H1 (cell line): ENCODE results near the gene TMEM108. TPM values are rescaled to one million over a fixed set of nuclear protein-coding genes. Genes with fewer than 3 reads are reported as not detected.

ENCODE experiments used
- CTCF ChIA-PET: fragments of 300-600 bp; sonication (Branson Sonifier 250); formaldehyde crosslinking; loops from one replicate; lab custom pipeline; 2021; ENCODE audit not compliant: partially characterized antibody; lab: Charles Lee
- POLR2A ChIA-PET: fragments of 300-600 bp; sonication (Branson Sonifier 250); formaldehyde crosslinking; loops from one replicate; lab custom pipeline; 2021; ENCODE audit warnings: inconsistent platforms; ENCODE audit not compliant: partially characterized antibody; lab: Charles Lee
- DNase-seq, 2 experiments: peaks; one replicate each; pipeline versions ENCODE4 v3.0.0 to v3.0.0-alpha.2; 2010 to 2022; ENCODE audit warnings: low spot score in 2 of 2, low read depth in 1 of 2, mixed read lengths in 1 of 2
- FAIRE-seq: peaks from 2 replicates; lab custom pipeline; 2011; peaks lifted over from hg19 to GRCh38; lab: Jason Lieb, UNC
- H2AFZ ChIP-seq: 2 replicates; pipeline ENCODE4 v1.8.1; 2012; ENCODE audit warnings: low read length, inconsistent platforms
- H2AK5ac ChIP-seq: 2 replicates; pipeline ENCODE4 v1.6.1; 2013; ENCODE audit warnings: low read depth, low read length
- H2BK120ac ChIP-seq: replicated peaks from 2 replicates; pipeline ENCODE3; 2013; ENCODE audit warnings: low read depth, low read length, inconsistent platforms
- H2BK12ac ChIP-seq: 2 replicates; pipeline ENCODE4 v1.6.1; 2013; ENCODE audit warnings: low read depth, low read length
- H2BK15ac ChIP-seq: 2 replicates; pipeline ENCODE4 v1.6.1; 2013; ENCODE audit warnings: low read length
- H2BK20ac ChIP-seq: 2 replicates; pipeline ENCODE4 v1.6.1; 2013; ENCODE audit warnings: low read length
- H2BK5ac ChIP-seq: 2 replicates; pipeline ENCODE4 v1.6.1; 2013; ENCODE audit warnings: low read depth, low read length
- H3K14ac ChIP-seq: 2 replicates; pipeline ENCODE4 v1.6.1; 2013; ENCODE audit warnings: inconsistent platforms; ENCODE audit not compliant: insufficient read length
- H3K18ac ChIP-seq: 2 replicates; pipeline ENCODE4 v1.6.1; 2013; ENCODE audit warnings: low read length; ENCODE audit errors: extremely low read depth
- H3K23ac ChIP-seq: 2 replicates; pipeline ENCODE4 v1.6.1; 2013; ENCODE audit warnings: inconsistent platforms; ENCODE audit not compliant: insufficient read length
- H3K23me2 ChIP-seq: 2 replicates; pipeline ENCODE4 v1.6.1; 2013; ENCODE audit warnings: low read depth, low read length
- H3K27ac ChIP-seq: 2 replicates; pipeline ENCODE4 v1.6.1; 2011; ENCODE audit warnings: low read depth, low read length, inconsistent platforms
- H3K27me3 ChIP-seq, 4 experiments: replicated peaks in 1 of 4; 1 replicate in 1 of 4; 2 replicates in 3 of 4; pipeline versions ENCODE4 v1.6.1 to v1.8.1; 2011 to 2013; ENCODE audit warnings: low read length in 3 of 4, mild to moderate bottlenecking in 3 of 4, inconsistent platforms in 2 of 4, mixed read lengths in 2 of 4, moderate library complexity in 1 of 4; ENCODE audit not compliant: control insufficient read depth in 3 of 4, insufficient read depth in 3 of 4; ENCODE audit errors: extremely low read depth in 1 of 4
- H3K36me3 ChIP-seq, 4 experiments: 2 replicates each; pipeline versions ENCODE4 v1.6.1 to v1.8.1; 2011 to 2013; ENCODE audit warnings: mild to moderate bottlenecking in 4 of 4, low read length in 3 of 4, moderate library complexity in 2 of 4, control low read depth in 1 of 4, inconsistent platforms in 1 of 4; ENCODE audit not compliant: insufficient read depth in 4 of 4, control insufficient read depth in 2 of 4
- H3K4ac ChIP-seq: replicated peaks from 2 replicates; pipeline ENCODE3; 2013; ENCODE audit warnings: low read length, low read depth, mixed read lengths, inconsistent platforms; ENCODE audit not compliant: insufficient read length
- H3K4me1 ChIP-seq, 4 experiments: replicated peaks in 1 of 4; 1 replicate in 1 of 4; 2 replicates in 3 of 4; pipeline versions ENCODE4 v1.6.1 to v1.8.1; 2011 to 2013; ENCODE audit warnings: low read length in 3 of 4, inconsistent platforms in 2 of 4, mixed read lengths in 1 of 4; ENCODE audit not compliant: insufficient read depth in 4 of 4, control insufficient read depth in 3 of 4
- H3K4me2 ChIP-seq, 2 experiments: 2 replicates each; pipeline versions ENCODE4 v1.6.1 to v1.8.1; 2011 to 2013; ENCODE audit warnings: low read depth in 2 of 2, low read length in 2 of 2, control low read depth in 1 of 2, inconsistent platforms in 1 of 2, mild to moderate bottlenecking in 1 of 2; ENCODE audit not compliant: insufficient read depth in 1 of 2
- H3K4me3 ChIP-seq, 4 experiments: fragments of 200-600, 300-600 bp in 1 of 4; sonication (generic), shearing (Covaris generic), sonication (Bioruptor Twin) in 1 of 4; 2 replicates each; pipeline versions ENCODE4 v1.5.1 to v1.8.1; 2011 to 2016; ENCODE audit warnings: low read length in 4 of 4, low read depth in 3 of 4, control low read depth in 2 of 4, inconsistent platforms in 2 of 4, mild to moderate bottlenecking in 2 of 4, mixed read lengths in 1 of 4, moderate library complexity in 1 of 4; ENCODE audit not compliant: insufficient read depth in 2 of 4; ENCODE audit errors: extremely low read depth in 1 of 4
- H3K56ac ChIP-seq: replicated peaks from 2 replicates; pipeline ENCODE3; 2013; ENCODE audit warnings: low read depth, mild to moderate bottlenecking, mixed read lengths, low read length, inconsistent platforms; ENCODE audit not compliant: insufficient read length
- H3K79me1 ChIP-seq: 2 replicates; pipeline ENCODE4 v1.6.1; 2013; ENCODE audit warnings: low read depth, low read length, control low read depth
- H3K79me2 ChIP-seq, 2 experiments: 2 replicates each; pipeline versions ENCODE4 v1.6.1 to v1.8.1; 2012 to 2013; ENCODE audit warnings: low read length in 2 of 2, mild to moderate bottlenecking in 2 of 2, inconsistent platforms in 1 of 2; ENCODE audit not compliant: insufficient read depth in 2 of 2, control insufficient read depth in 1 of 2
- H3K9ac ChIP-seq, 4 experiments: replicated peaks in 1 of 4; 1 replicate in 1 of 4; 2 replicates in 3 of 4; pipeline versions ENCODE4 v1.6.1 to v1.8.1; 2011 to 2013; ENCODE audit warnings: low read depth in 3 of 4, low read length in 3 of 4, control low read depth in 2 of 4, mild to moderate bottlenecking in 2 of 4, moderate library complexity in 2 of 4, inconsistent platforms in 1 of 4; ENCODE audit errors: extremely low read depth in 1 of 4
- H3K9me3 ChIP-seq, 2 experiments: 2 replicates each; pipeline versions ENCODE4 v1.6.1 to v1.8.1; 2012 to 2013; ENCODE audit warnings: mild to moderate bottlenecking in 2 of 2, moderate library complexity in 2 of 2, control low read depth in 1 of 2, inconsistent platforms in 1 of 2, low read depth in 1 of 2, low read length in 1 of 2, mixed read lengths in 1 of 2; ENCODE audit not compliant: insufficient read depth in 2 of 2
- H4K20me1 ChIP-seq, 2 experiments: replicated peaks in 1 of 2; 2 replicates each; pipeline versions ENCODE3 to v1.8.1; 2011 to 2013; ENCODE audit warnings: inconsistent platforms in 2 of 2, low read length in 2 of 2, mild to moderate bottlenecking in 1 of 2; ENCODE audit not compliant: insufficient read depth in 2 of 2, control insufficient read depth in 1 of 2
- H4K5ac ChIP-seq: 2 replicates; pipeline ENCODE4 v1.6.1; 2013; ENCODE audit warnings: low read length, low read depth, mixed read lengths, inconsistent platforms; ENCODE audit not compliant: insufficient read length
- H4K8ac ChIP-seq: 2 replicates; pipeline ENCODE4 v1.8.0; 2013; ENCODE audit warnings: mild to moderate bottlenecking, moderate library complexity, low read length, inconsistent platforms; ENCODE audit not compliant: insufficient read depth; ENCODE audit errors: extremely low read depth
- H4K91ac ChIP-seq: replicated peaks from 2 replicates; pipeline ENCODE3; 2013; ENCODE audit warnings: low read length, mixed read lengths, inconsistent platforms; ENCODE audit not compliant: insufficient read length
- WGBS, 2 experiments: shearing (Covaris generic) in 1 of 2; methylation state at CpG; one replicate each; pipeline versions ENCODE4 v1.1.6 to v1.1.7; 2013 to 2015; ENCODE audit warnings: low lambda C conversion rate in 2 of 2, mixed read lengths in 2 of 2, inconsistent platforms in 1 of 2, low coverage in 1 of 2, missing lambda C conversion rate in 1 of 2; ENCODE audit not compliant: insufficient replicate concordance in 2 of 2, insufficient coverage in 1 of 2, insufficient read length in 1 of 2; ENCODE audit errors: extremely low coverage in 1 of 2, missing lambda C conversion rate in 1 of 2; 5-methylcytosine and 5-hydroxymethylcytosine counted together
- polyA plus RNA-seq, 7 experiments: library from polyadenylated mRNA; depleted of rRNA in 3 of 7; stranded (reverse) in 5 of 7; unstranded in 2 of 7; fragments of >200 nt in 5 of 7; fragments of 200-250 nt in 2 of 7; gene quantifications; 1 replicate in 5 of 7; 2 replicates in 1 of 7; 4 replicates in 1 of 7; pipeline versions ENCODE4 v1.2.1 to v1.2.3, GENCODE V29; 2011 to 2013; ENCODE audit warnings: missing spikeins in 2 of 7, mixed read lengths in 2 of 7
- total RNA-seq: library from RNA; stranded (reverse); fragmentation: NEBNext Ultra II Directional; extraction: Animal tissue kit (Norgen Biotek cat#: 25700); gene quantifications from 2 replicates; pipeline ENCODE4 v1.2.1, GENCODE V29; 2021

Gene TMEM108
- total and polyA plus RNA-seq, 2 of the 8 experiments (the other 6 are each of a cell fraction or from before 2014, with no cell fraction given): 14.3 to 16.2 TPM

GRCh38 chr3:133276594-133276993 lies 238.4 kb downstream of the TMEM108 start:
- CTCF ChIA-PET: no interaction called here
- Histone ChIP-seq H3K4ac (no peak overlapping the region), H2BK20ac (no peak overlapping the region), H3K79me1 (no peaks in the 10 kb centered on the region; the same call in 1 of the 2 replicates), H3K4me1 (peaks cover 0 to 1% (median 0%) of the 10 kb centered on the region in 4 experiments; a peak in 1 of 7 replicates), H3K23me2 (no peaks in the 10 kb centered on the region), H3K4me3 (no peak overlapping the region), H3K23ac (no peak overlapping the region), H2BK120ac (no peak overlapping the region), H4K5ac (no peak overlapping the region), H3K4me2 (no peak overlapping the region), H2BK15ac (no peak overlapping the region), H2BK5ac (no peak overlapping the region), H3K79me2 (no peaks in the 10 kb centered on the region), H3K56ac (no peak overlapping the region), H3K27me3 (no peaks in the 10 kb centered on the region), H3K27ac (no peak overlapping the region), H3K14ac (no peak overlapping the region), H4K20me1 (no peaks in the 10 kb centered on the region), H3K9me3 (no peaks in the 10 kb centered on the region), H3K9ac (no peak overlapping the region), H2BK12ac (no peak overlapping the region), H4K91ac (no peak overlapping the region), H3K36me3 (no peaks in the 10 kb centered on the region), H2AK5ac (no peak overlapping the region), H2AFZ (no peak overlapping the region), H3K18ac (no peak overlapping the region), H4K8ac (no peak overlapping the region)
- DNase-seq: no peak
- WGBS, 2 experiments: 85% methylated on average over 4 of the region's 4 CpGs; no CpG with 5 or more reads in 1 of the 2 experiments
- no peak for FAIRE-seq
- POLR2A ChIA-PET: no interaction called here
